A673 (cell line): Measurements from ENCODE around the gene MIDN. TPM values are rescaled to one million over a fixed set of nuclear protein-coding genes. Genes with fewer than 3 reads are reported as not detected.

Experiments used
- BruUV-seq: library from RNA; stranded (reverse); fragments of 400-500 nt; replicated peaks from 2 replicates; lab custom pipeline; 2021; lab: Mats Ljungman, UMichigan
- CTCF ChIA-PET: fragments of 300-600 bp; sonication (Branson Sonifier 250); formaldehyde crosslinking; loops from one replicate; lab custom pipeline; 2022; ENCODE audit warnings: antibody characterized with exemption; lab: Charles Lee
- POLR2A ChIA-PET: fragments of 300-600 bp; sonication (Branson Sonifier 250); formaldehyde crosslinking; loops from one replicate; lab custom pipeline; 2022; ENCODE audit warnings: antibody characterized with exemption; ENCODE audit not compliant: low non-redundant PET; lab: Charles Lee
- DNase-seq: peaks from one replicate; pipeline ENCODE4 v3.0.0-alpha.2; 2015; ENCODE audit warnings: low spot score
- H3K27ac ChIP-seq: fragments of 200-600 bp; sonication (generic); 2 replicates; pipeline ENCODE4 v1.5.1; 2016; ENCODE audit warnings: mixed run types, low read depth, mild to moderate bottlenecking, mixed read lengths, antibody characterized with exemption, low read length; ENCODE audit not compliant: poor library complexity, severe bottlenecking
- H3K27me3 ChIP-seq: fragments of 200-600 bp; sonication (generic); replicated peaks from 2 replicates; pipeline ENCODE4 v1.6.1; 2017; ENCODE audit warnings: mixed run types, low read depth, mild to moderate bottlenecking, mixed read lengths, antibody characterized with exemption, low read length; ENCODE audit not compliant: insufficient read depth, poor library complexity
- H3K36me3 ChIP-seq: fragments of 200-600 bp; sonication (generic); 2 replicates; pipeline ENCODE4 v1.6.1; 2016; ENCODE audit warnings: mixed run types, mild to moderate bottlenecking, mixed read lengths, antibody characterized with exemption, low read length; ENCODE audit not compliant: insufficient read depth, poor library complexity, severe bottlenecking
- H3K4me1 ChIP-seq: fragments of 200-600 bp; sonication (generic); 2 replicates; pipeline ENCODE4 v1.6.1; 2017; ENCODE audit warnings: mixed run types, mild to moderate bottlenecking, mixed read lengths, antibody characterized with exemption, low read length; ENCODE audit not compliant: insufficient read depth, poor library complexity, severe bottlenecking
- H3K4me3 ChIP-seq: fragments of 200-600 bp; sonication (generic); 2 replicates; pipeline ENCODE4 v1.5.1; 2016; ENCODE audit warnings: low read depth, mixed run types, mild to moderate bottlenecking, mixed read lengths, low read length; ENCODE audit not compliant: poor library complexity, severe bottlenecking
- H3K9me3 ChIP-seq: fragments of 200-600 bp; sonication (generic); 2 replicates; pipeline ENCODE4 v1.6.1; 2016; ENCODE audit warnings: mixed run types, low read depth, mild to moderate bottlenecking, mixed read lengths, antibody characterized with exemption, low read length; ENCODE audit not compliant: poor library complexity, severe bottlenecking
- CTCF ChIP-seq: fragments of 300-800, 200-600 bp; sonication (generic); conservative IDR thresholded peaks from 2 replicates; pipeline ENCODE4 v1.5.1; 2017; ENCODE audit warnings: low read depth, mild to moderate bottlenecking, antibody characterized with exemption, low read length, moderate library complexity, mixed read lengths
- EZH2 ChIP-seq: fragments of 200-600 bp; sonication (generic); IDR thresholded peaks from 2 replicates; pipeline ENCODE4 v1.6.1; 2017; ENCODE audit warnings: borderline replicate concordance, low read depth, mild to moderate bottlenecking, mixed read lengths, antibody characterized with exemption, low read length; ENCODE audit not compliant: poor library complexity, severe bottlenecking
- intact Hi-C: fragments of 100-400 bp; cut with micrococcal nuclease; formaldehyde crosslinking; loops from one replicate; pipeline ENCODE4 v1.10.0; 2022; ENCODE audit not compliant: unreplicated experiment
- total RNA-seq: library from RNA; stranded (reverse); gene quantifications from 2 replicates; pipeline ENCODE4 v1.2.3, GENCODE V29; 2021

Gene MIDN
- total RNA-seq, 1 experiment from 2014 or later = 169 TPM

- intact Hi-C loops = no loop called here
- no peak overlapping the region for H3K27ac ChIP-seq
- no peaks in the 10 kb centered on the region for H3K9me3 ChIP-seq
- no peaks in the 10 kb centered on the region for H3K4me1 ChIP-seq
- H3K36me3 ChIP-seq = peaks cover 15% of the 10 kb centered on the region
- BruUV-seq = no TSS peak
- no peak overlapping the region for H3K4me3 ChIP-seq
- ChIA-PET POLR2A (no interaction called here), CTCF (no interaction called here)
- TF ChIP-seq CTCF (no peak), EZH2 (no peak)
- no peaks in the 10 kb centered on the region for H3K27me3 ChIP-seq
- no peak for DNase-seq
Observed at GRCh38 chr19:1229056-1229923, 19.1 kb upstream of the MIDN start.

GRCh38 chr19:1229924-1230782 is 18.2 kb upstream of the MIDN start:
- no peak overlapping the region for H3K27ac ChIP-seq
- no peaks in the 10 kb centered on the region for H3K4me1 ChIP-seq
- no peaks in the 10 kb centered on the region for H3K27me3 ChIP-seq
- BruUV-seq = no TSS peak
- DNase-seq = no peak
- ChIA-PET POLR2A (no interaction called here), CTCF (no interaction called here)
- peaks cover 18% of the 10 kb centered on the region for H3K36me3 ChIP-seq
- H3K4me3 ChIP-seq = no peak overlapping the region
- TF ChIP-seq EZH2 (no peak), CTCF (no peak)
- intact Hi-C loops = no loop called here
- no peaks in the 10 kb centered on the region for H3K9me3 ChIP-seq

- BruUV-seq = no TSS peak
- H3K9me3 ChIP-seq = no peaks in the 10 kb centered on the region
- TF ChIP-seq EZH2 (no peak), CTCF (no peak)
- H3K4me3 ChIP-seq = no peak overlapping the region
- CTCF ChIA-PET = no interaction called here
- peaks cover 18% of the 10 kb centered on the region for H3K36me3 ChIP-seq
- DNase-seq = no peak
- intact Hi-C loops = no loop called here
- H3K27ac ChIP-seq = no peak overlapping the region
- H3K4me1 ChIP-seq = peaks cover under 1% of the 10 kb centered on the region
- no peaks in the 10 kb centered on the region for H3K27me3 ChIP-seq
- POLR2A ChIA-PET = no interaction called here
Observed at GRCh38 chr19:1230783-1231489, 17.4 kb upstream of the MIDN start.
